ENCODE results near the gene CDR2L.
"Not testable (repeated sequence)": the region's sequence is repeated elsewhere in the genome, so short reads cannot be mapped to it uniquely, and the experiment has no call there.

CDR2L gene

GRCh38 chr17:74968361-74968780, 19.1 kb upstream of the CDR2L start:
- no peak for DNase-seq (ENCODE audit: extremely low read depth, low read depth)
- no peak for TF ChIP-seq CTCF (IDR thresholded peaks at IDR 0.05; ENCODE audit: low read depth, low read length)

GRCh38 chr17:74969501-74969900, 17.9 kb upstream of the CDR2L start:
- not testable (repeated sequence) for DNase-seq (ENCODE audit: extremely low read depth, low read depth)

- no peak for TF ChIP-seq CTCF (IDR thresholded peaks at IDR 0.05; ENCODE audit: low read depth, low read length)
These were observed 17.0 kb upstream of the CDR2L start for GRCh38 chr17:74970395-74970794.

GRCh38 chr17:74971069-74971841, 16.2 kb upstream of the CDR2L start:
- no peak for TF ChIP-seq CTCF (IDR thresholded peaks at IDR 0.05; ENCODE audit: low read depth, low read length)
- no peak for DNase-seq (ENCODE audit: extremely low read depth, low read depth)

More at GRCh38 chr17:74970395-74970794, 17.0 kb upstream of the CDR2L start:
- DNase-seq (ENCODE audit: extremely low read depth, low read depth) = no peak

- no peak for DNase-seq (ENCODE audit: extremely low read depth, low read depth)
- TF ChIP-seq CTCF (IDR thresholded peaks at IDR 0.05; ENCODE audit: low read depth, low read length) = no peak
These were observed 15.7 kb upstream of the CDR2L start for GRCh38 chr17:74971842-74972106.

GRCh38 chr17:74972107-74972972, 15.1 kb upstream of the CDR2L start, which contains the start of gene HID1:
Gene HID1, minus strand, starts transcription at chr17:74972759. Its CDS starts 103 bp downstream, at chr17:74972656.
- DNase-seq (ENCODE audit: extremely low read depth, low read depth) = no peak
- no peak for TF ChIP-seq CTCF (IDR thresholded peaks at IDR 0.05; ENCODE audit: low read depth, low read length)

GRCh38 chr17:74972973-74973328, 14.5 kb upstream of the CDR2L start:
- DNase-seq (ENCODE audit: extremely low read depth, low read depth) = no peak
- no peak for TF ChIP-seq CTCF (IDR thresholded peaks at IDR 0.05; ENCODE audit: low read depth, low read length)
